GM19463 (cell line): ENCODE results near the gene RMC1.
"Not testable (repeated sequence)": the region's sequence is repeated elsewhere in the genome, so short reads cannot be mapped to it uniquely, and the experiment has no call there.

Experiments
- ATAC-seq: cut with Tn5 transposase; IDR thresholded peaks from one replicate; pipeline ENCODE4 v1.9.1; 2021; ENCODE audit warnings: mild to moderate bottlenecking, moderate library complexity; ENCODE audit not compliant: unreplicated experiment

Gene RMC1

GRCh38 chr18:23495723-23496440 lies 7.4 kb upstream of the RMC1 start:
- ATAC-seq: no peak

GRCh38 chr18:23498117-23498516 lies 5.2 kb upstream of the RMC1 start:
- ATAC-seq: no peak

GRCh38 chr18:23498877-23499276 lies 4.4 kb upstream of the RMC1 start:
- ATAC-seq: no peak

GRCh38 chr18:23499291-23499781 lies 4.0 kb upstream of the RMC1 start:
- no peak for ATAC-seq

GRCh38 chr18:23501626-23502025 lies 1.7 kb upstream of the RMC1 start:
- ATAC-seq: no peak

- ATAC-seq: no peak
Observed at GRCh38 chr18:23502516-23503037, 734 bp upstream of the RMC1 start.

- ATAC-seq: no peak
Observed at GRCh38 chr18:23503963-23504344, 643 bp downstream of the RMC1 start.

- peak; percentile 60 for ATAC-seq
Observed at GRCh38 chr18:23504720-23505119, 1.4 kb downstream of the RMC1 start.

- ATAC-seq: no peak
Observed at GRCh38 chr18:23506393-23506792, 3.1 kb downstream of the RMC1 start.

- ATAC-seq: not testable (repeated sequence)
Observed at GRCh38 chr18:23510923-23511322, 7.6 kb downstream of the RMC1 start.

- not testable (repeated sequence) for ATAC-seq
Observed at GRCh38 chr18:23512216-23512615, 8.9 kb downstream of the RMC1 start.

GRCh38 chr18:23512641-23513040 lies 9.3 kb downstream of the RMC1 start:
- no peak for ATAC-seq

- ATAC-seq: peak; percentile 95
Observed at GRCh38 chr18:23515911-23516546, 12.7 kb downstream of the RMC1 start.

- no peak for ATAC-seq
Observed at GRCh38 chr18:23519734-23520133, 16.4 kb downstream of the RMC1 start.

GRCh38 chr18:23521271-23521670 lies 18.0 kb downstream of the RMC1 start:
- no peak for ATAC-seq

GRCh38 chr18:23521907-23522306 lies 18.6 kb downstream of the RMC1 start:
- ATAC-seq: no peak

- no peak for ATAC-seq
Observed at GRCh38 chr18:23523429-23524212, 20.3 kb downstream of the RMC1 start.

GRCh38 chr18:23524213-23524707 lies 20.9 kb downstream of the RMC1 start:
- no peak for ATAC-seq

GRCh38 chr18:23526501-23527063 lies 23.3 kb downstream of the RMC1 start:
- no peak for ATAC-seq

GRCh38 chr18:23528580-23529472 lies 25.5 kb downstream of the RMC1 start:
- ATAC-seq: no peak
